ENCODE measurements around the gene C12orf42.

The C12orf42 gene

DNA sequence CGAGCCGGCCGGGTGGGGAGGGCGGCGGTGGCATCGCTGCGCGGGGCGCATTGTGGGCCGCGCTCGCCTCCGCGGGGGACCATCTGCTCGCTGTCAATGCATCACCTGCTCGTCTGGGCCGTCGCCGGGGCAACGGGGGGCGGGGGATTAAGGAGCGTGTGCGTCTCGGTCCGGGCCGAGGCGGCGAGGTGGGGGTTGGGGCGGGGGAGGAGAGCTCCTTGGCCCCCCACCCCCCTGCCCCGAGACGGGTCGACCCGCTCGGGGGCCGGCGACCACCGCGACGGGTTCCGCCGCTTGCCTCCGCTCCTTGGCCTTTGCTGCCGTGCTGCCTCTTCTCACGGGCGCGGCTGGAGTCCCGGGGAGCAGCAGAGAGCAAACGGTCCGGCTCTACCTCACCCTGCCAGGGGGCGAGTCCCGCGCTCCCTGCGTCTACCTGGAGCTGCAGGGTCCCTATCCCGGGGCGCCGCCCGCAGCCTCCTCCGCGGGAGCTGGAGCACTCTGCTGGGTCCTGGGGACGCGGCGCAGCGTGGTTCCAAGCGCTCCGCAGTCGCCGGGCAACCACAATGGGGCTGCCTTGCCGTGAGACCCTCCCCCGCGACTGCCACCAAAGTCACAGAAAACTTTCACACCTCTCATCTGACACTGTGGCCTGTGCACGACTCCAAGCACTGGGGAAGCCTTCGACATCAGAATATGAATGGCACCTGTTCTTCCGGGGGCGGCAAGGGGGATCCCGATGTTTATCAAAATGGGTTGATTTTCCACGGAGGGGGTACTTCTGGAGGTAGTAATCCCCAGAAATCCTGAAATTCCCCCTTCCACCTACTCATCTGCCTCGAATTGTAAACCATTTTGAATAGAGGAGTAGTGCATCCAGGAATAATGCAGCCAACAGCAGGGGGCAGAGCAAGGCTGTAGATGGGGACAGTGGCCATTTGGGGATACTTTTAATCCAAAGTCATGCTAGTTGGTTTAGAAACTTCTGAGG, at the start of gene C12orf42:
TSS of gene C12orf42 (minus strand) at position 500 of the 988 bp plus-strand sequence. CDS start 17,542 bp downstream, outside the sequence.
- no peak within 1 kb of the TSS for H3K9ac ChIP-seq (ENCODE audit: low read length)
- H3K4me1 ChIP-seq (ENCODE audit: control insufficient read depth, insufficient read depth, low read length), result peaks cover 10% of the 10 kb centered on the region
- peak; percentile 7 for DNase-seq (ENCODE audit: low read depth)
- H3K27me3 ChIP-seq (replicated peaks; ENCODE audit: control insufficient read depth, insufficient read depth, low read length), result peaks cover 40% of the 10 kb centered on the region
- H3K9me3 ChIP-seq (ENCODE audit: control insufficient read depth, low read length), result no peaks in the 10 kb centered on the region
- peak within 1 kb of the TSS; percentile 52 for H3K4me3 ChIP-seq (ENCODE audit: low read length)
- H3K36me3 ChIP-seq (ENCODE audit: control insufficient read depth, insufficient read depth, low read length, severe bottlenecking), result no peaks in the 10 kb centered on the region

DNA sequence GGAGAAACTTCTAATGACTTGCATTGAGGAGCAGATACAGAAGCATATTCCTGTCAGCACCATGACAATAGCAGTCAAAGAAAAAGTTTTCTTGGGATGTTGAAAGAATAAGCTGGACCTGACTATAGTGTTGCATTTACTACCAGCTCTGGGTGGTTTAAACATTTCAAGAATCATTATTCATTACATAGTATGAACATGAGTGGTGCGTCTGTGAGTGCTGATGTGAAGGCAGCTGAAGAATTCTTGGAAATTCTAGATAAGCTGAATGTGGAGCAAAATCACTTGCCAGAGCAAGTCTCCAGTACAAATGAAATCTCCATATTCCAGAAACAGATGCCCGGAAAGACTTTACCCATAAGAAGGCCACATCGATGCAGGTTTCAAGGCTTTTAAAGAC, 46.3 kb upstream of the C12orf42 start:
- Histone ChIP-seq H3K27me3 (replicated peaks; ENCODE audit: control insufficient read depth, insufficient read depth, low read length) (peaks cover 5% of the 10 kb centered on the region), H3K9me3 (ENCODE audit: control insufficient read depth, low read length) (no peaks in the 10 kb centered on the region), H3K36me3 (ENCODE audit: control insufficient read depth, insufficient read depth, low read length, severe bottlenecking) (no peaks in the 10 kb centered on the region), H3K4me3 (ENCODE audit: low read length) (no peak overlapping the region), H3K4me1 (ENCODE audit: control insufficient read depth, insufficient read depth, low read length) (no peaks in the 10 kb centered on the region), H3K9ac (ENCODE audit: low read length) (no peak overlapping the region)
- DNase-seq (ENCODE audit: low read depth), result no peak

- Histone ChIP-seq H3K9ac (ENCODE audit: low read length) (no peak overlapping the region), H3K9me3 (ENCODE audit: control insufficient read depth, low read length) (no peaks in the 10 kb centered on the region), H3K4me1 (ENCODE audit: control insufficient read depth, insufficient read depth, low read length) (no peaks in the 10 kb centered on the region), H3K4me3 (ENCODE audit: low read length) (no peak overlapping the region), H3K27me3 (replicated peaks; ENCODE audit: control insufficient read depth, insufficient read depth, low read length) (no peaks in the 10 kb centered on the region), H3K36me3 (ENCODE audit: control insufficient read depth, insufficient read depth, low read length, severe bottlenecking) (no peaks in the 10 kb centered on the region)
- no peak for DNase-seq (ENCODE audit: low read depth)
Observed at GRCh38 chr12:103540319-103540718, 44.6 kb upstream of the C12orf42 start.

DNA sequence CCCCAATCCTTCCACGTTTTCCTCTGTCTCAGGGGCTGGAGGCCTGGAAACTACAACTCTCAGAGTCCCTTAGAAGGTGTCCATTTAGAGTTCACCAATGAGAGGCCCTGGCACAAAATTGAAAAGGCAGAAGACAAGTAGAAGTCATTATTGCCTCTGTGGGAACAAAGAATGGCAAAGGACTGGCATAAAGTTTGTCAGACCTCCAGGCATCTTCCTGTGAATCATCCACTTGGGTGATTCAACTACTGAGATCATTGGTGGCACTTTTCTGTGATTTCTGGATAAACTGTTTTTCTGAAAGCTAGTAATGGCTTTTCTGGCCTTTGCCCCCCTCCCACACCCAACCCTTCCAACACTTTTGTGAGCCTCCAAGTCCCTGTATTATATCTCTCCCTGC, 42.6 kb upstream of the C12orf42 start:
- DNase-seq (ENCODE audit: low read depth), result no peak
- Histone ChIP-seq H3K4me3 (ENCODE audit: low read length) (no peak overlapping the region), H3K4me1 (ENCODE audit: control insufficient read depth, insufficient read depth, low read length) (no peaks in the 10 kb centered on the region), H3K27me3 (replicated peaks; ENCODE audit: control insufficient read depth, insufficient read depth, low read length) (no peaks in the 10 kb centered on the region), H3K9me3 (ENCODE audit: control insufficient read depth, low read length) (no peaks in the 10 kb centered on the region), H3K36me3 (ENCODE audit: control insufficient read depth, insufficient read depth, low read length, severe bottlenecking) (no peaks in the 10 kb centered on the region), H3K9ac (ENCODE audit: low read length) (no peak overlapping the region)

- no peak for DNase-seq (ENCODE audit: low read depth)
- Histone ChIP-seq H3K9me3 (ENCODE audit: control insufficient read depth, low read length) (no peaks in the 10 kb centered on the region), H3K4me3 (ENCODE audit: low read length) (no peak overlapping the region), H3K9ac (ENCODE audit: low read length) (no peak overlapping the region), H3K27me3 (replicated peaks; ENCODE audit: control insufficient read depth, insufficient read depth, low read length) (peaks cover 11% of the 10 kb centered on the region), H3K4me1 (ENCODE audit: control insufficient read depth, insufficient read depth, low read length) (no peaks in the 10 kb centered on the region), H3K36me3 (ENCODE audit: control insufficient read depth, insufficient read depth, low read length, severe bottlenecking) (no peaks in the 10 kb centered on the region)
Observed at GRCh38 chr12:103530307-103531066, 34.7 kb upstream of the C12orf42 start.

GRCh38 chr12:103529306-103529705, 33.5 kb upstream of the C12orf42 start:
- no peak for DNase-seq (ENCODE audit: low read depth)
- Histone ChIP-seq H3K9ac (ENCODE audit: low read length) (no peak overlapping the region), H3K4me3 (ENCODE audit: low read length) (no peak overlapping the region), H3K4me1 (ENCODE audit: control insufficient read depth, insufficient read depth, low read length) (no peaks in the 10 kb centered on the region), H3K9me3 (ENCODE audit: control insufficient read depth, low read length) (no peaks in the 10 kb centered on the region), H3K27me3 (replicated peaks; ENCODE audit: control insufficient read depth, insufficient read depth, low read length) (peaks cover 11% of the 10 kb centered on the region), H3K36me3 (ENCODE audit: control insufficient read depth, insufficient read depth, low read length, severe bottlenecking) (no peaks in the 10 kb centered on the region)

- H3K4me1 ChIP-seq (ENCODE audit: control insufficient read depth, insufficient read depth, low read length), result no peaks in the 10 kb centered on the region
- no peaks in the 10 kb centered on the region for H3K36me3 ChIP-seq (ENCODE audit: control insufficient read depth, insufficient read depth, low read length, severe bottlenecking)
- no peak overlapping the region for H3K4me3 ChIP-seq (ENCODE audit: low read length)
- H3K9me3 ChIP-seq (ENCODE audit: control insufficient read depth, low read length), result no peaks in the 10 kb centered on the region
- DNase-seq (ENCODE audit: low read depth), result no peak
- H3K27me3 ChIP-seq (replicated peaks; ENCODE audit: control insufficient read depth, insufficient read depth, low read length), result peaks cover 6% of the 10 kb centered on the region
- no peak overlapping the region for H3K9ac ChIP-seq (ENCODE audit: low read length)
Observed at GRCh38 chr12:103524238-103524875, 28.6 kb upstream of the C12orf42 start.

DNA sequence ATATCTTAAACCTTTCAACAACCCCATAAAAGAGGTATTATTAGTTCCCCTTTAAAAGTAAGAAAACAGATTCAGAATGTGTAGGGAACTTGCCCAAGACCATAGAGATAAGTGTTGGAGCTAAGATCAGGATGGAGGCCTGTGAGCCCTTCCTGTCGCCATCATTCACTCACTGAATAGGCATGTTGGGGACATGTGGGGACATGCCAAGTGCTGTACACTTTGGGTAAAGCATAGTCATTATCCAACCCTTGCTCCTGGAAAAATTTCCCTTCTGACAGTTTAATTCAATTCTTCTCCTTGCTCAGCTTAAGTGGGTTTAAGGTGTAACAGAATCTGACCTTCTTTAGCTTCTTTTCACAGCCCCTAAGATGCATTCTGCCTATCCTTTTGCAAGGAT, 28.0 kb upstream of the C12orf42 start:
- H3K27me3 ChIP-seq (replicated peaks; ENCODE audit: control insufficient read depth, insufficient read depth, low read length), result peaks cover 3% of the 10 kb centered on the region
- H3K4me1 ChIP-seq (ENCODE audit: control insufficient read depth, insufficient read depth, low read length), result no peaks in the 10 kb centered on the region
- no peak overlapping the region for H3K4me3 ChIP-seq (ENCODE audit: low read length)
- DNase-seq (ENCODE audit: low read depth), result no peak
- no peaks in the 10 kb centered on the region for H3K36me3 ChIP-seq (ENCODE audit: control insufficient read depth, insufficient read depth, low read length, severe bottlenecking)
- no peak overlapping the region for H3K9ac ChIP-seq (ENCODE audit: low read length)
- H3K9me3 ChIP-seq (ENCODE audit: control insufficient read depth, low read length), result no peaks in the 10 kb centered on the region

- Histone ChIP-seq H3K4me3 (ENCODE audit: low read length) (no peak overlapping the region), H3K4me1 (ENCODE audit: control insufficient read depth, insufficient read depth, low read length) (no peaks in the 10 kb centered on the region), H3K9ac (ENCODE audit: low read length) (no peak overlapping the region), H3K27me3 (replicated peaks; ENCODE audit: control insufficient read depth, insufficient read depth, low read length) (peaks cover 3% of the 10 kb centered on the region), H3K36me3 (ENCODE audit: control insufficient read depth, insufficient read depth, low read length, severe bottlenecking) (no peaks in the 10 kb centered on the region), H3K9me3 (ENCODE audit: control insufficient read depth, low read length) (no peaks in the 10 kb centered on the region)
- no peak for DNase-seq (ENCODE audit: low read depth)
Observed at GRCh38 chr12:103520686-103521215, 25.0 kb upstream of the C12orf42 start.

DNA sequence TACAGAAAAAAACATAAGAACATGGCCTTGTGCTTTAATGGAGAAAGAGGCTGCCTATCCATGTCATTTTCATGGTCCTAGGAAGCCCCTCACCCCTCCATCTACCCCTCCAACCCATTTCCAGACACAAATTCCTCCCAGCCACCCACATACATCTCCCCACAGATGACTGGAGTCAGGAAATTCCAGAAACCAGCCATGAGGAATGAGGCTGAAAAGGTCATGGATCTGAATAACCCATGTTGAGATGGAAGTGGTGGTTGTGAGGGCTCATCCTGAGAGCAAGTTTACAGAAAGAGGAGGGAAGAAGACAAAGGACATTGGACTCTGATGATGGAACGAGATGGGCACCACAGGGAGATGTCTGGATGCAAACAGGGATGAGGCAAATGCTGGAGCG, 23.9 kb upstream of the C12orf42 start:
- Histone ChIP-seq H3K9me3 (ENCODE audit: control insufficient read depth, low read length) (no peaks in the 10 kb centered on the region), H3K4me3 (ENCODE audit: low read length) (no peak overlapping the region), H3K9ac (ENCODE audit: low read length) (no peak overlapping the region), H3K27me3 (replicated peaks; ENCODE audit: control insufficient read depth, insufficient read depth, low read length) (peaks cover 3% of the 10 kb centered on the region), H3K4me1 (ENCODE audit: control insufficient read depth, insufficient read depth, low read length) (no peaks in the 10 kb centered on the region), H3K36me3 (ENCODE audit: control insufficient read depth, insufficient read depth, low read length, severe bottlenecking) (no peaks in the 10 kb centered on the region)
- DNase-seq (ENCODE audit: low read depth), result no peak

DNA sequence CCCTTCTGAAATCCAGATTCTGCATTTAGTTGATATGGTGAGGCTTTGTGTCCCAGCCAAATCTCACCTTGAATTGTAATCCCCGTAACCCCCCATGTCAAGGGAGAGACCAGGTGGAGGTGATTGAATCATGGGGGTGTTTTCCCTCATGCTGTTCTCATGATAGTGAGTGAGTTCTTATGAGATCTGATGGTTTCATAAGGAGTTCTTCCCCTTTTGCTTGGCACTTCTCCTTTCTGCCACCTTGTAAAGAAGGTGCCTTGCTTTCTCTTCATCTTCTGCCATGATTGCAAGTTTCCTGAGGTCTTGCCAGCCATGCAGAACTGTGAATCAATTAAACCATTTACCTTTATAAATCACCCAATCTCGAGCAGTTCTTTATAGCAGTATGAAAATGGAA, 23.1 kb upstream of the C12orf42 start:
- DNase-seq (ENCODE audit: low read depth), result no peak
- Histone ChIP-seq H3K4me3 (ENCODE audit: low read length) (no peak overlapping the region), H3K36me3 (ENCODE audit: control insufficient read depth, insufficient read depth, low read length, severe bottlenecking) (no peaks in the 10 kb centered on the region), H3K9me3 (ENCODE audit: control insufficient read depth, low read length) (no peaks in the 10 kb centered on the region), H3K9ac (ENCODE audit: low read length) (no peak overlapping the region), H3K4me1 (ENCODE audit: control insufficient read depth, insufficient read depth, low read length) (no peaks in the 10 kb centered on the region), H3K27me3 (replicated peaks; ENCODE audit: control insufficient read depth, insufficient read depth, low read length) (peaks cover 3% of the 10 kb centered on the region)

All from adipocyte (in vitro differentiated cells).